ENCODE data around the gene UBE2J2. TPM values are rescaled to one million over a fixed set of nuclear protein-coding genes. Genes with fewer than 3 reads are reported as not detected.
A peak's percentile ranks its signal among the peaks of the same experiment; 100 is the strongest.

UBE2J2 gene
- total and polyA plus RNA-seq, 2 of the 13 experiments (the other 11 are each of a cell fraction or from before 2014, with no cell fraction given) = 25.4 to 29.4 TPM

GRCh38 chr1:1305300-1306069, 31.8 kb upstream of the UBE2J2 start (continued):
- TF ChIP-seq FOXK1 (CRISPR knock-in tag; IDR thresholded peaks at IDR 0.05; ENCODE audit: borderline replicate concordance, low read depth) (no peak), NFATC3 (CRISPR knock-in tag; IDR thresholded peaks at IDR 0.05) (no peak), ZMYM4 (CRISPR knock-in tag; IDR thresholded peaks at IDR 0.05) (no peak), ISL2 (CRISPR knock-in tag; IDR thresholded peaks at IDR 0.05) (no peak; the same call in none of the 2 replicates), ZNF407 (CRISPR knock-in tag; IDR thresholded peaks at IDR 0.05; ENCODE audit: not compliant biosample characterization) (no peak), ZBTB44 (CRISPR knock-in tag; IDR thresholded peaks at IDR 0.05) (no peak), MTF2 (CRISPR knock-in tag; IDR thresholded peaks at IDR 0.05; ENCODE audit: borderline replicate concordance) (no peak), ZNF432 (CRISPR knock-in tag; IDR thresholded peaks at IDR 0.05; ENCODE audit: borderline replicate concordance) (peak; percentile 64; the same call in 1 of the 2 replicates), RNF2 (conservative IDR thresholded peaks at IDR 0.05; ENCODE audit: low read depth) (no peak), NR2F2 (IDR thresholded peaks at IDR 0.05; ENCODE audit: borderline replicate concordance, low read depth) (no peak), ZNF556 (CRISPR knock-in tag; IDR thresholded peaks at IDR 0.05; ENCODE audit: borderline replicate concordance) (no peak), ZNF678 (CRISPR knock-in tag; IDR thresholded peaks at IDR 0.05) (no peak), DRAP1 (CRISPR knock-in tag; IDR thresholded peaks at IDR 0.05) (peak; percentile 13; the same call in 1 of the 2 replicates), MED8 (CRISPR knock-in tag; IDR thresholded peaks at IDR 0.05; ENCODE audit: insufficient replicate concordance) (no peak), U2AF1 (optimal IDR thresholded peaks at IDR 0.05; ENCODE audit: low read depth, low read length) (no peak), MIXL1 (CRISPR knock-in tag; IDR thresholded peaks at IDR 0.05) (no peak), STAT5B (CRISPR knock-in tag; IDR thresholded peaks at IDR 0.05) (no peak)
- TF ChIP-seq, protein P1, sequence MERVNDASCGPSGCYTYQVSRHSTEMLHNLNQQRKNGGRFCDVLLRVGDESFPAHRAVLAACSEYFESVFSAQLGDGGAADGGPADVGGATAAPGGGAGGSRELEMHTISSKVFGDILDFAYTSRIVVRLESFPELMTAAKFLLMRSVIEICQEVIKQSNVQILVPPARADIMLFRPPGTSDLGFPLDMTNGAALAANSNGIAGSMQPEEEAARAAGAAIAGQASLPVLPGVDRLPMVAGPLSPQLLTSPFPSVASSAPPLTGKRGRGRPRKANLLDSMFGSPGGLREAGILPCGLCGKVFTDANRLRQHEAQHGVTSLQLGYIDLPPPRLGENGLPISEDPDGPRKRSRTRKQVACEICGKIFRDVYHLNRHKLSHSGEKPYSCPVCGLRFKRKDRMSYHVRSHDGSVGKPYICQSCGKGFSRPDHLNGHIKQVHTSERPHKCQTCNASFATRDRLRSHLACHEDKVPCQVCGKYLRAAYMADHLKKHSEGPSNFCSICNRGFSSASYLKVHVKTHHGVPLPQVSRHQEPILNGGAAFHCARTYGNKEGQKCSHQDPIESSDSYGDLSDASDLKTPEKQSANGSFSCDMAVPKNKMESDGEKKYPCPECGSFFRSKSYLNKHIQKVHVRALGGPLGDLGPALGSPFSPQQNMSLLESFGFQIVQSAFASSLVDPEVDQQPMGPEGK (CRISPR knock-in tag; IDR thresholded peaks at IDR 0.05) = peak; percentile 98

All from HepG2 (cell line).